H9 (cell line): Measurements from ENCODE around the gene INPP4A. TPM values are rescaled to one million over a fixed set of nuclear protein-coding genes. Genes with fewer than 3 reads are reported as not detected.
A peak's percentile ranks its signal among the peaks of the same experiment; 100 is the strongest.

Experiments
- DNase-seq: peaks from one replicate; pipeline ENCODE4 v3.0.0-alpha.2; 2017
- H2AFZ ChIP-seq: one replicate; pipeline ENCODE4 v1.6.1; 2013; ENCODE audit warnings: mild to moderate bottlenecking, low read length, control low read depth, moderate library complexity
- H2AK5ac ChIP-seq: 2 replicates; pipeline ENCODE4 v1.6.1; 2013; ENCODE audit warnings: low read length, control low read depth, mixed read lengths; ENCODE audit not compliant: insufficient read length
- H2BK120ac ChIP-seq: one replicate; pipeline ENCODE4 v1.6.1; 2013; ENCODE audit warnings: low read depth, mild to moderate bottlenecking, low read length, control low read depth, inconsistent platforms; ENCODE audit not compliant: poor library complexity, severe bottlenecking
- H2BK12ac ChIP-seq: 2 replicates; pipeline ENCODE4 v1.6.1; 2013; ENCODE audit warnings: low read length, control low read depth, mixed read lengths, low read depth; ENCODE audit not compliant: insufficient read length
- H2BK15ac ChIP-seq: 2 replicates; pipeline ENCODE4 v1.6.1; 2013; ENCODE audit warnings: low read depth, low read length, control low read depth
- H2BK20ac ChIP-seq: one replicate; pipeline ENCODE4 v1.6.1; 2013; ENCODE audit warnings: low read depth, mild to moderate bottlenecking, low read length, control low read depth, inconsistent platforms; ENCODE audit not compliant: poor library complexity, severe bottlenecking
- H2BK5ac ChIP-seq: 2 replicates; pipeline ENCODE4 v1.6.1; 2013; ENCODE audit warnings: low read length, control low read depth, mixed read lengths; ENCODE audit not compliant: insufficient read length
- H3K14ac ChIP-seq: 2 replicates; pipeline ENCODE4 v1.6.1; 2013; ENCODE audit warnings: low read length, control low read depth; ENCODE audit not compliant: insufficient read depth
- H3K18ac ChIP-seq: 2 replicates; pipeline ENCODE4 v1.6.1; 2013; ENCODE audit warnings: low read depth, mild to moderate bottlenecking, mixed read lengths, low read length, control low read depth; ENCODE audit not compliant: insufficient read length
- H3K23ac ChIP-seq: 2 replicates; pipeline ENCODE4 v1.6.1; 2013; ENCODE audit warnings: low read length, control low read depth, mixed read lengths, low read depth; ENCODE audit not compliant: insufficient read length
- H3K23me2 ChIP-seq: 2 replicates; pipeline ENCODE4 v1.6.1; 2013; ENCODE audit warnings: low read depth, mild to moderate bottlenecking, mixed read lengths, low read length, control low read depth; ENCODE audit not compliant: insufficient read length, poor library complexity, severe bottlenecking
- H3K27ac ChIP-seq: 2 replicates; pipeline ENCODE4 v1.5.1; 2013; ENCODE audit warnings: low read length, control low read depth, mixed read lengths, low read depth; ENCODE audit not compliant: insufficient read length
- H3K27me3 ChIP-seq: 2 replicates; pipeline ENCODE4 v1.6.1; 2013; ENCODE audit warnings: low read length, control low read depth, inconsistent platforms; ENCODE audit not compliant: insufficient read depth
- H3K4ac ChIP-seq: 2 replicates; pipeline ENCODE4 v1.6.1; 2013; ENCODE audit warnings: low read depth, mild to moderate bottlenecking, control low read depth, inconsistent platforms, low read length, moderate library complexity
- H3K4me1 ChIP-seq: 2 replicates; pipeline ENCODE4 v1.6.1; 2013; ENCODE audit warnings: low read length, control low read depth, inconsistent platforms; ENCODE audit not compliant: insufficient read depth
- H3K4me2 ChIP-seq: 2 replicates; pipeline ENCODE4 v1.6.1; 2013; ENCODE audit warnings: low read length, control low read depth, mixed read lengths; ENCODE audit not compliant: insufficient read length, insufficient read depth
- H3K56ac ChIP-seq: 2 replicates; pipeline ENCODE4 v1.6.1; 2013; ENCODE audit warnings: low read depth, mild to moderate bottlenecking, mixed read lengths, low read length, control low read depth; ENCODE audit not compliant: insufficient read length
- H3K79me1 ChIP-seq: 2 replicates; pipeline ENCODE4 v1.6.1; 2013; ENCODE audit warnings: low read depth, mild to moderate bottlenecking, moderate library complexity, low read length, control low read depth, inconsistent platforms; ENCODE audit not compliant: insufficient read depth, poor library complexity, severe bottlenecking
- H3K79me2 ChIP-seq: 2 replicates; pipeline ENCODE4 v1.6.1; 2013; ENCODE audit warnings: low read length, control low read depth, inconsistent platforms; ENCODE audit not compliant: insufficient read depth
- H3K9ac ChIP-seq: 2 replicates; pipeline ENCODE4 v1.6.1; 2013; ENCODE audit warnings: low read length, control low read depth, mixed read lengths; ENCODE audit not compliant: insufficient read length; ENCODE audit errors: extremely low read depth
- H3K9me3 ChIP-seq: one replicate; pipeline ENCODE4 v1.6.1; 2013; ENCODE audit warnings: low read depth, low read length, inconsistent platforms; ENCODE audit not compliant: control insufficient read depth
- H3T11ph ChIP-seq: one replicate; pipeline ENCODE4 v1.6.1; 2013; ENCODE audit warnings: mild to moderate bottlenecking, low read length, control low read depth, inconsistent platforms
- H4K20me1 ChIP-seq: one replicate; pipeline ENCODE4 v1.6.1; 2013; ENCODE audit not compliant: control insufficient read depth, insufficient read length, insufficient read depth
- H4K5ac ChIP-seq: 2 replicates; pipeline ENCODE4 v1.6.1; 2013; ENCODE audit warnings: low read depth, mild to moderate bottlenecking, mixed read lengths, low read length, control low read depth; ENCODE audit not compliant: insufficient read length
- H4K8ac ChIP-seq: replicated peaks from 2 replicates; pipeline ENCODE4 v1.6.1; 2013; ENCODE audit warnings: low read length, control low read depth, mixed read lengths, low read depth; ENCODE audit not compliant: insufficient read length
- H4K91ac ChIP-seq: 2 replicates; pipeline ENCODE4 v1.6.1; 2013; ENCODE audit warnings: low read depth, mild to moderate bottlenecking, moderate library complexity, mixed read lengths, low read length, control low read depth; ENCODE audit not compliant: insufficient read length
- H3K27ac Mint-ChIP-seq, 3 experiments: 2 replicates in 2 of 3; 3 replicates in 1 of 3; pipeline ENCODE4 v1.8.0; 2020 to 2021; ENCODE audit warnings: mixed read lengths in 3 of 3, mild to moderate bottlenecking in 1 of 3, moderate library complexity in 1 of 3
- H3K27me3 Mint-ChIP-seq: 2 replicates; pipeline ENCODE4 v1.8.0; 2021; ENCODE audit warnings: low read depth, mild to moderate bottlenecking, moderate library complexity, mixed read lengths
- H3K36me3 Mint-ChIP-seq, 3 experiments: 2 replicates in 2 of 3; 3 replicates in 1 of 3; pipeline ENCODE4 v1.8.0; 2020 to 2021; ENCODE audit warnings: low read depth in 3 of 3, mixed read lengths in 3 of 3; ENCODE audit not compliant: insufficient read depth in 1 of 3
- H3K4me1 Mint-ChIP-seq, 2 experiments: 2 replicates each; pipeline ENCODE4 v1.8.0; 2020; ENCODE audit warnings: mixed read lengths in 2 of 2
- H3K4me3 Mint-ChIP-seq, 2 experiments: 2 replicates in 1 of 2; 3 replicates in 1 of 2; pipeline ENCODE4 v1.8.0; 2020 to 2021; ENCODE audit warnings: mild to moderate bottlenecking in 2 of 2, mixed read lengths in 2 of 2, moderate library complexity in 1 of 2
- H3K9me3 Mint-ChIP-seq, 2 experiments: 2 replicates in 1 of 2; 3 replicates in 1 of 2; pipeline ENCODE4 v1.8.0; 2020; ENCODE audit warnings: mild to moderate bottlenecking in 2 of 2, mixed read lengths in 2 of 2, moderate library complexity in 1 of 2
- CTCF ChIP-seq: fragments of 200-600 bp; sonication (generic); conservative IDR thresholded peaks from 3 replicates; pipeline ENCODE4 v1.8.0; 2021; ENCODE audit warnings: antibody characterized with exemption, mild to moderate bottlenecking
- WGBS: extraction: QIAGEN DNeasy Blood & Tissue Kit; methylation state at CpG from one replicate; pipeline ENCODE4 v1.1.7; 2013; ENCODE audit warnings: missing lambda C conversion rate, low lambda C conversion rate, mixed read lengths; ENCODE audit not compliant: insufficient read length; ENCODE audit errors: extremely low coverage; 5-methylcytosine and 5-hydroxymethylcytosine counted together
- total RNA-seq: library from RNA; stranded (reverse); gene quantifications from 2 replicates; pipeline ENCODE4 v1.2.1, GENCODE V29; 2021

INPP4A gene
- total RNA-seq, 1 experiment from 2014 or later: 55.2 TPM

GRCh38 chr2:98569197-98569793 is 124.6 kb downstream of the INPP4A start:
- Histone ChIP-seq H3K27me3 (no peaks in the 10 kb centered on the region), H2BK20ac (no peak overlapping the region), H3K56ac (no peak overlapping the region), H3K4me1 (no peaks in the 10 kb centered on the region), H2BK120ac (no peak overlapping the region), H3K23ac (no peak overlapping the region), H4K8ac (no peak overlapping the region), H3K4me2 (no peak overlapping the region), H3K23me2 (no peaks in the 10 kb centered on the region), H2BK15ac (no peak overlapping the region), H3K4ac (no peak overlapping the region), H3K14ac (no peak overlapping the region), H3K9ac (no peak overlapping the region), H3T11ph (no peak overlapping the region), H3K27ac (no peak overlapping the region), H2BK12ac (no peak overlapping the region), H4K91ac (no peak overlapping the region), H2AFZ (no peak overlapping the region), H3K79me2 (no peaks in the 10 kb centered on the region), H2BK5ac (no peak overlapping the region), H3K18ac (no peak overlapping the region), H2AK5ac (no peak overlapping the region), H3K9me3 (no peaks in the 10 kb centered on the region), H3K79me1 (no peaks in the 10 kb centered on the region), H4K20me1 (no peaks in the 10 kb centered on the region), H4K5ac (no peak overlapping the region)
- H3K27me3 Mint-ChIP-seq: peaks cover 2% of the 10 kb centered on the region
- H3K27ac Mint-ChIP-seq: peak overlapping the region in 1 of 3 experiments; percentile 92; a peak in 2 of 7 replicates
- H3K4me3 Mint-ChIP-seq: no peak overlapping the region; a peak in 1 of 5 replicates
- WGBS: no CpG with 5 or more reads among the region's 19 CpGs
- no peaks in the 10 kb centered on the region; a peak in 1 of 5 replicates for H3K9me3 Mint-ChIP-seq
- DNase-seq: peak; percentile 70
- H3K36me3 Mint-ChIP-seq: peaks cover 22 to 78% (median 58%) of the 10 kb centered on the region in 3 experiments; a peak in 6 of 7 replicates
- no peaks in the 10 kb centered on the region for H3K4me1 Mint-ChIP-seq
- peak; percentile 98 for TF ChIP-seq CTCF
